HepG2 (cell line): ENCODE results near the gene PSENEN. TPM values are rescaled to one million over a fixed set of nuclear protein-coding genes. Genes with fewer than 3 reads are reported as not detected.

ENCODE experiments used
- ATAC-seq: fragments of 200-7000 bp; cut with Tn5 transposase; 3 replicates; pipeline ENCODE4 v1.9.1; 2020; ENCODE audit warnings: mild to moderate bottlenecking, moderate library complexity
- BruUV-seq: library from RNA; stranded (reverse); fragments of 400-500 nt; replicated peaks from 2 replicates; lab custom pipeline; 2021; lab: Mats Ljungman, UMichigan
- CTCF ChIA-PET: fragments of 300-600 bp; formaldehyde crosslinking; extraction: SDS; loops from one replicate; lab custom pipeline; 2021; ENCODE audit warnings: low total read pairs, inconsistent platforms, low intra/inter-chr PET ratio; lab: Yijun Ruan, JAX
- POLR2A ChIA-PET: fragments of 350-600 bp; sonication (Branson Sonifier 250); formaldehyde crosslinking; loops from one replicate; lab custom pipeline; 2020; ENCODE audit warnings: antibody characterized with exemption, inconsistent platforms; lab: Yijun Ruan, JAX
- DNase-seq: peaks from one replicate; pipeline ENCODE4 v3.0.0-alpha.2; 2015; ENCODE audit warnings: low spot score
- FAIRE-seq: peaks from 3 replicates; lab custom pipeline; 2011; peaks lifted over from hg19 to GRCh38; lab: Jason Lieb, UNC
- H2AFZ ChIP-seq: one replicate; pipeline ENCODE4 v1.6.1; 2011; ENCODE audit warnings: low read length, inconsistent platforms
- H3K27ac ChIP-seq: fragments of 300-600 bp; 3 replicates; pipeline ENCODE4 v1.8.0; 2011; ENCODE audit warnings: mixed run types, mild to moderate bottlenecking, mixed read lengths, low read length, inconsistent platforms; ENCODE audit not compliant: insufficient read depth; ENCODE audit errors: extremely low read length
- H3K27me3 ChIP-seq, 2 experiments: fragments of 200-600 bp in 1 of 2; 2 replicates in 1 of 2; 3 replicates in 1 of 2; pipeline versions ENCODE4 v1.6.0 to v1.8.0; 2011; ENCODE audit warnings: low read length in 2 of 2, mild to moderate bottlenecking in 2 of 2, moderate library complexity in 2 of 2, inconsistent platforms in 1 of 2; ENCODE audit not compliant: insufficient read depth in 2 of 2, control insufficient read depth in 1 of 2
- H3K36me3 ChIP-seq, 2 experiments: fragments of 200-600 bp in 1 of 2; replicated peaks in 1 of 2; 2 replicates in 1 of 2; 3 replicates in 1 of 2; pipeline versions ENCODE4 v1.5.1 to v1.8.0; 2011; ENCODE audit warnings: low read length in 2 of 2, inconsistent platforms in 1 of 2; ENCODE audit not compliant: insufficient read depth in 2 of 2, control insufficient read depth in 1 of 2
- H3K4me1 ChIP-seq: 2 replicates; pipeline ENCODE4 v1.5.1; 2012; ENCODE audit warnings: low read length, inconsistent platforms; ENCODE audit not compliant: insufficient read depth
- H3K4me2 ChIP-seq: 2 replicates; pipeline ENCODE4 v1.6.0; 2011; ENCODE audit warnings: low read depth, low read length, inconsistent platforms
- H3K4me3 ChIP-seq, 3 experiments: fragments of 200-600 bp in 1 of 3; sonication (generic), shearing (Covaris generic) in 1 of 3; replicated peaks in 1 of 3; 2 replicates each; pipeline ENCODE4 v1.5.1; 2011 to 2016; ENCODE audit warnings: low read length in 3 of 3, inconsistent platforms in 2 of 3, low read depth in 2 of 3, mild to moderate bottlenecking in 2 of 3, control low read depth in 1 of 3, mixed read lengths in 1 of 3; ENCODE audit not compliant: insufficient read depth in 1 of 3
- H3K79me2 ChIP-seq: one replicate; pipeline ENCODE4 v1.6.1; 2011; ENCODE audit warnings: low read length, inconsistent platforms; ENCODE audit not compliant: insufficient read depth
- H3K9ac ChIP-seq: 2 replicates; pipeline ENCODE4 v1.6.0; 2011; ENCODE audit warnings: mild to moderate bottlenecking, low read depth, low read length, inconsistent platforms; ENCODE audit not compliant: insufficient read depth
- H3K9me3 ChIP-seq: 2 replicates; pipeline ENCODE4 v1.5.1; 2012; ENCODE audit warnings: mild to moderate bottlenecking, low read length
- H4K20me1 ChIP-seq: 2 replicates; pipeline ENCODE4 v1.6.0; 2011; ENCODE audit warnings: inconsistent platforms, mild to moderate bottlenecking, low read length, moderate library complexity; ENCODE audit not compliant: insufficient read depth
- AGO2 ChIP-seq: fragments of 200-400 bp; formaldehyde crosslinking; optimal IDR thresholded peaks from 2 replicates; pipeline ENCODE3; 2017; ENCODE audit warnings: mild to moderate bottlenecking, low read depth, low read length, moderate library complexity
- CREM ChIP-seq, 2 experiments: sonication (generic) in 1 of 2; formaldehyde crosslinking in 1 of 2; IDR thresholded peaks; 2 replicates each; pipeline versions ENCODE4 v1.4.0 to v1.6.1; 2016 to 2020; ENCODE audit warnings: antibody characterized with exemption in 1 of 2, mild to moderate bottlenecking in 1 of 2, missing genetic modification reagents in 1 of 2
- HMG20B ChIP-seq: conservative IDR thresholded peaks from 2 replicates; pipeline ENCODE4 v1.6.1; 2016; ENCODE audit warnings: missing genetic modification reagents, missing compliant biosample characterization
- ISX ChIP-seq: sonication (generic); formaldehyde crosslinking; conservative IDR thresholded peaks from 2 replicates; pipeline ENCODE4 v1.5.0; 2020; ENCODE audit warnings: missing genetic modification reagents
- KLF9 ChIP-seq: IDR thresholded peaks from 2 replicates; pipeline ENCODE4 v1.6.1; 2016; ENCODE audit warnings: low read depth
- NFKB2 ChIP-seq: sonication (generic); formaldehyde crosslinking; IDR thresholded peaks from 2 replicates; pipeline ENCODE4 v1.4.0; 2020; ENCODE audit warnings: missing genetic modification reagents, borderline replicate concordance
- RBFOX2 ChIP-seq: fragments of 200-400 bp; formaldehyde crosslinking; IDR thresholded peaks from 2 replicates; pipeline ENCODE4 v1.6.1; 2017; ENCODE audit warnings: low read depth, mild to moderate bottlenecking, low read length
- ZBTB38 ChIP-seq: sonication (generic); formaldehyde crosslinking; IDR thresholded peaks from 2 replicates; pipeline ENCODE4 v1.5.1; 2020; ENCODE audit warnings: mild to moderate bottlenecking, missing genetic modification reagents
- ZNF276 ChIP-seq: sonication (generic); formaldehyde crosslinking; IDR thresholded peaks from 2 replicates; pipeline ENCODE4 v1.4.0; 2020; ENCODE audit warnings: mild to moderate bottlenecking, low read depth, missing genetic modification reagents
- ZNF879 ChIP-seq: sonication (generic); formaldehyde crosslinking; IDR thresholded peaks from 2 replicates; pipeline ENCODE4 v1.8.1; 2023; ENCODE audit warnings: missing genetic modification reagents
- WGBS: methylation state at CpG from one replicate; pipeline ENCODE4 v1.1.6; 2017; ENCODE audit warnings: low lambda C conversion rate; 5-methylcytosine and 5-hydroxymethylcytosine counted together
- in situ Hi-C: cut with HindIII; loops from 2 replicates; pipeline ENCODE4 v1.10.0; 2017; ENCODE audit warnings: low pct_unique_long_range_greater_than_20kb; ENCODE audit not compliant: extremely low pct_ligation_motif_present
- intact Hi-C: fragments of 100-400 bp; cut with micrococcal nuclease; formaldehyde crosslinking; loops from one replicate; pipeline ENCODE4 v1.10.0; 2022; ENCODE audit not compliant: unreplicated experiment
- polyA plus RNA-seq, 8 experiments: library from polyadenylated mRNA; depleted of rRNA in 3 of 8; stranded (reverse) in 7 of 8; unstranded in 1 of 8; fragments of >200 nt; fragmentation: Illumina TruSeq in 4 of 8; extraction: Trizol in 4 of 8; gene quantifications; 2 replicates each; pipeline versions ENCODE4 v1.2.1 to v1.2.3, GENCODE V29; 2011 to 2016; ENCODE audit warnings: low read depth in 4 of 8, missing spikeins in 1 of 8, mixed read lengths in 1 of 8; ENCODE audit not compliant: insufficient read depth in 1 of 8
- total RNA-seq, 5 experiments: library from RNA; depleted of rRNA; stranded (reverse); fragments of >200 nt; fragmentation: Illumina TruSeq; extraction: Trizol; gene quantifications; 2 replicates each; pipeline ENCODE4 v1.2.3, GENCODE V29; 2016; ENCODE audit warnings: low read depth in 1 of 5
- TF ChIP-seq, protein P1 (sequence below): sonication (generic); formaldehyde crosslinking; IDR thresholded peaks from 2 replicates; pipeline ENCODE4 v1.8.0; 2022; ENCODE audit warnings: mild to moderate bottlenecking, missing genetic modification reagents, moderate library complexity

The PSENEN gene
- total and polyA plus RNA-seq, 2 of the 13 experiments (the other 11 are each of a cell fraction or from before 2014, with no cell fraction given), result 16.9 to 34.2 TPM

DNA sequence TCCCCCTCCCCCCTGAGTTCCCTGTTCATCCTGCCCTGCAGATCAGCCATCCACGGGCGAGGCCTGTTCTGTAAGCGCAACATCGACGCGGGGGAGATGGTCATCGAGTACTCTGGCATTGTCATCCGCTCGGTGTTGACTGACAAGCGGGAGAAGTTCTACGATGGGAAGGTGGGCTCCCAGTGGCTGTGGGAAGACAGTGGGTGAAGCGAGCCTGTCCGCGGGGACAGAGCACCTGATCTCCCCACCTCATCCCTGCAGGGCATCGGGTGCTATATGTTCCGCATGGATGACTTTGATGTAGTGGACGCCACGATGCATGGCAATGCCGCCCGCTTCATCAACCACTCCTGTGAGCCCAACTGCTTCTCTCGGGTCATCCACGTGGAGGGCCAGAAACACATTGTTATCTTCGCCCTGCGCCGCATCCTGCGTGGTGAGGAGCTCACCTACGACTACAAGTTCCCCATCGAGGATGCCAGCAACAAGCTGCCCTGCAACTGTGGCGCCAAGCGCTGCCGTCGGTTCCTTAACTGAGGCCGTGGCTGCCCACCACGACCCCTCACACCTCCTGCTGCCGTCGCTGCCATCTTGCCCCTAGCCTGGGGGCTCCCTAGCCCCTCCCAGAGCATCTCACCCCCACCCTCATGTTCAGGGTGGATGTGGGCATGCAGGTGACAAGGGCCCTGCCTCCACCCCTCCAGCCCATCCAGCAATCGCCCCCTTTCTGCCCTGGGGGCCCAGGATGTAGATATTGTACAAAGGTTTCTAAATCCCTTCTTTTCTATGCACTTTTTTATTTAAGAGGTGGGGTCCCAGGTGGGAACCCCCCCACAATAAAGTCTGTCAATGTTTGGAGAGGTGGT lies 7.2 kb upstream of the PSENEN start:
- DNase-seq, result no peak
- no peak overlapping the region for H3K27ac ChIP-seq
- no peak overlapping the region for H3K4me3 ChIP-seq
- BruUV-seq, result TSS peak; percentile 41
- no peaks in the 10 kb centered on the region for H3K27me3 ChIP-seq
- no peak overlapping the region for H3K4me2 ChIP-seq
- H3K9ac ChIP-seq, result no peak overlapping the region
- WGBS, result 97% methylated on average over 34 of the region's 37 CpGs
- intact Hi-C loops, result no loop called here
- TF ChIP-seq KLF9 (CRISPR knock-in tag) (no peak), ISX (no peak), AGO2 (peak; percentile 55), CREM (IDR thresholded peaks at IDR 0.05) (no peak), CREM (CRISPR knock-in tag; IDR thresholded peaks at IDR 0.05) (no peak), HMG20B (CRISPR knock-in tag) (no peak), ZBTB38 (CRISPR knock-in tag) (0 out of 2 replicates have a peak, but pooled peaks have one; percentile 29), RBFOX2 (0 out of 2 replicates have a peak, but pooled peaks have one; percentile 33), ZNF276 (no peak), ZNF879 (CRISPR knock-in tag) (no peak), NFKB2 (CRISPR knock-in tag) (0 out of 2 replicates have a peak, but pooled peaks have one; percentile 29)
- TF ChIP-seq, protein P1, sequence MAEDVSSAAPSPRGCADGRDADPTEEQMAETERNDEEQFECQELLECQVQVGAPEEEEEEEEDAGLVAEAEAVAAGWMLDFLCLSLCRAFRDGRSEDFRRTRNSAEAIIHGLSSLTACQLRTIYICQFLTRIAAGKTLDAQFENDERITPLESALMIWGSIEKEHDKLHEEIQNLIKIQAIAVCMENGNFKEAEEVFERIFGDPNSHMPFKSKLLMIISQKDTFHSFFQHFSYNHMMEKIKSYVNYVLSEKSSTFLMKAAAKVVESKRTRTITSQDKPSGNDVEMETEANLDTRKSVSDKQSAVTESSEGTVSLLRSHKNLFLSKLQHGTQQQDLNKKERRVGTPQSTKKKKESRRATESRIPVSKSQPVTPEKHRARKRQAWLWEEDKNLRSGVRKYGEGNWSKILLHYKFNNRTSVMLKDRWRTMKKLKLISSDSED (CRISPR knock-in tag), result no peak
- TF ChIP-seq, all 625 proteins: peak for 4
- Histone ChIP-seq H3K79me2 (no peaks in the 10 kb centered on the region), H3K4me1 (peaks cover 20% of the 10 kb centered on the region), H4K20me1 (no peaks in the 10 kb centered on the region), H2AFZ (no peak overlapping the region), H3K9me3 (no peaks in the 10 kb centered on the region), H3K36me3 (peaks cover 22 to 55% of the 10 kb centered on the region in 2 experiments; a peak in 4 of 5 replicates)
- CTCF ChIA-PET, result interaction anchor here (1.7 kb wide), 1 partner anchor 45 kb away, joined by 5 read pairs; no protein-coding TSS in a partner anchor
- POLR2A ChIA-PET, result interaction anchor here (1.1 to 4.6 kb wide), 3 partner anchors 10 to 18 kb away, joined by 3 to 69 read pairs (median 7); partner anchors contain the start of gene LIN37
- ATAC-seq (no peak), FAIRE-seq (no peak)
- in situ Hi-C loops, result no loop called here
